HL-60 (cell line): ENCODE results near the gene CEP350.

Experiments used
- DNase-seq, 2 experiments: peaks; one replicate each; pipeline ENCODE4 v3.0.0-alpha.2; 2010 to 2020; ENCODE audit warnings: low read depth in 1 of 2, low spot score in 1 of 2
- H3K27ac ChIP-seq: fragments of 250-450 bp; sonication (Bioruptor Pico); replicated peaks from 2 replicates; pipeline ENCODE4 v1.5.1; 2020; ENCODE audit warnings: mild to moderate bottlenecking, moderate library complexity
- H3K27me3 ChIP-seq: fragments of 250-450 bp; sonication (Bioruptor Pico); 2 replicates; pipeline ENCODE4 v1.5.1; 2021; ENCODE audit warnings: mild to moderate bottlenecking, moderate library complexity; ENCODE audit not compliant: insufficient read depth, poor library complexity, severe bottlenecking
- H3K4me3 ChIP-seq: replicated peaks from 2 replicates; pipeline ENCODE4 v1.5.1; 2011; ENCODE audit warnings: mild to moderate bottlenecking, control low read depth, low read length; ENCODE audit not compliant: insufficient read depth
- GABPA ChIP-seq: IDR thresholded peaks from 2 replicates; pipeline ENCODE4 v1.6.1; 2012; ENCODE audit warnings: low read depth
- POLR2AphosphoS5 ChIP-seq: IDR thresholded peaks from 2 replicates; pipeline ENCODE4 v1.6.1; 2012; ENCODE audit warnings: low read depth
- SPI1 ChIP-seq: IDR thresholded peaks from 2 replicates; pipeline ENCODE4 v1.6.1; 2012; ENCODE audit warnings: low read depth, mild to moderate bottlenecking, borderline replicate concordance
- TF ChIP-seq, protein P1 (sequence below): IDR thresholded peaks from one replicate; pipeline ENCODE4 v1.5.1; 2011; ENCODE audit warnings: low read length, control low read depth, inconsistent platforms; ENCODE audit not compliant: insufficient read depth
- TF ChIP-seq, protein P2 (sequence below): IDR thresholded peaks from 2 replicates; pipeline ENCODE4 v1.6.1; 2012; ENCODE audit warnings: low read depth; ENCODE audit not compliant: insufficient replicate concordance

Gene CEP350

DNA sequence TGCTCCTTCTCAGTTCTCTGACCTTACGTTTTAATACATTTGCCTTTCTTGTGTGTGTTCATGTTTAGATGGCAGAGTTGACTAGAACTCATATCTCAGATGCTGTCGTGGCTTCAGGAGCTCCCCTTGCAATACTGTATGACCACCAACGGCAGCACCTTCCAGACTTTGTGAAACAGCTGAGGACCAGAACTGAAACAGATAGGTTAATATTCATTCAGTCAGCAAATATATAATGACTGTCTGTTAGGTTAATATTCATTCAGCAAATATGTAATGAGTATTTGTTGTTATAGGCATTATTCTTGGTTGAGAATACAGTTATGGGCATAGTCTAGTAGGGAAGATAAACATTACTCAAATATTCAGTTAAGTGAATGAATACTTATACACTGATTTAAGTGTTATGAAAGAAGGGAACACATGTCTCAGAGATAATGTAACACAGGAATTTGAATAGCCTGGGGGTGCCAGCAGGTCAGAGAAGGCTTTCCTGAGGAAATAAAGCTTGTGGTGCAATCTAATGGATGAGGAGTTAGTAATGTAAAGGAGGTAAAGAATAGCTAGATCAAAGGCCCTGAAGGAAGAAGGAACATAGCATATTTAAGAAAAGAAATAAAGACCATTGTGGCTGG lies 88.5 kb downstream of the CEP350 start:
- no peak for DNase-seq
- no peak overlapping the region for H3K27ac ChIP-seq
- TF ChIP-seq, protein P1, sequence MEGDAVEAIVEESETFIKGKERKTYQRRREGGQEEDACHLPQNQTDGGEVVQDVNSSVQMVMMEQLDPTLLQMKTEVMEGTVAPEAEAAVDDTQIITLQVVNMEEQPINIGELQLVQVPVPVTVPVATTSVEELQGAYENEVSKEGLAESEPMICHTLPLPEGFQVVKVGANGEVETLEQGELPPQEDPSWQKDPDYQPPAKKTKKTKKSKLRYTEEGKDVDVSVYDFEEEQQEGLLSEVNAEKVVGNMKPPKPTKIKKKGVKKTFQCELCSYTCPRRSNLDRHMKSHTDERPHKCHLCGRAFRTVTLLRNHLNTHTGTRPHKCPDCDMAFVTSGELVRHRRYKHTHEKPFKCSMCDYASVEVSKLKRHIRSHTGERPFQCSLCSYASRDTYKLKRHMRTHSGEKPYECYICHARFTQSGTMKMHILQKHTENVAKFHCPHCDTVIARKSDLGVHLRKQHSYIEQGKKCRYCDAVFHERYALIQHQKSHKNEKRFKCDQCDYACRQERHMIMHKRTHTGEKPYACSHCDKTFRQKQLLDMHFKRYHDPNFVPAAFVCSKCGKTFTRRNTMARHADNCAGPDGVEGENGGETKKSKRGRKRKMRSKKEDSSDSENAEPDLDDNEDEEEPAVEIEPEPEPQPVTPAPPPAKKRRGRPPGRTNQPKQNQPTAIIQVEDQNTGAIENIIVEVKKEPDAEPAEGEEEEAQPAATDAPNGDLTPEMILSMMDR: no peak
- TF ChIP-seq, protein P2, sequence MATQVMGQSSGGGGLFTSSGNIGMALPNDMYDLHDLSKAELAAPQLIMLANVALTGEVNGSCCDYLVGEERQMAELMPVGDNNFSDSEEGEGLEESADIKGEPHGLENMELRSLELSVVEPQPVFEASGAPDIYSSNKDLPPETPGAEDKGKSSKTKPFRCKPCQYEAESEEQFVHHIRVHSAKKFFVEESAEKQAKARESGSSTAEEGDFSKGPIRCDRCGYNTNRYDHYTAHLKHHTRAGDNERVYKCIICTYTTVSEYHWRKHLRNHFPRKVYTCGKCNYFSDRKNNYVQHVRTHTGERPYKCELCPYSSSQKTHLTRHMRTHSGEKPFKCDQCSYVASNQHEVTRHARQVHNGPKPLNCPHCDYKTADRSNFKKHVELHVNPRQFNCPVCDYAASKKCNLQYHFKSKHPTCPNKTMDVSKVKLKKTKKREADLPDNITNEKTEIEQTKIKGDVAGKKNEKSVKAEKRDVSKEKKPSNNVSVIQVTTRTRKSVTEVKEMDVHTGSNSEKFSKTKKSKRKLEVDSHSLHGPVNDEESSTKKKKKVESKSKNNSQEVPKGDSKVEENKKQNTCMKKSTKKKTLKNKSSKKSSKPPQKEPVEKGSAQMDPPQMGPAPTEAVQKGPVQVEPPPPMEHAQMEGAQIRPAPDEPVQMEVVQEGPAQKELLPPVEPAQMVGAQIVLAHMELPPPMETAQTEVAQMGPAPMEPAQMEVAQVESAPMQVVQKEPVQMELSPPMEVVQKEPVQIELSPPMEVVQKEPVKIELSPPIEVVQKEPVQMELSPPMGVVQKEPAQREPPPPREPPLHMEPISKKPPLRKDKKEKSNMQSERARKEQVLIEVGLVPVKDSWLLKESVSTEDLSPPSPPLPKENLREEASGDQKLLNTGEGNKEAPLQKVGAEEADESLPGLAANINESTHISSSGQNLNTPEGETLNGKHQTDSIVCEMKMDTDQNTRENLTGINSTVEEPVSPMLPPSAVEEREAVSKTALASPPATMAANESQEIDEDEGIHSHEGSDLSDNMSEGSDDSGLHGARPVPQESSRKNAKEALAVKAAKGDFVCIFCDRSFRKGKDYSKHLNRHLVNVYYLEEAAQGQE: no peak
- TF ChIP-seq POLR2AphosphoS5 (no peak), SPI1 (no peak), GABPA (no peak)
- no peak overlapping the region for H3K4me3 ChIP-seq
- no peaks in the 10 kb centered on the region for H3K27me3 ChIP-seq

DNA sequence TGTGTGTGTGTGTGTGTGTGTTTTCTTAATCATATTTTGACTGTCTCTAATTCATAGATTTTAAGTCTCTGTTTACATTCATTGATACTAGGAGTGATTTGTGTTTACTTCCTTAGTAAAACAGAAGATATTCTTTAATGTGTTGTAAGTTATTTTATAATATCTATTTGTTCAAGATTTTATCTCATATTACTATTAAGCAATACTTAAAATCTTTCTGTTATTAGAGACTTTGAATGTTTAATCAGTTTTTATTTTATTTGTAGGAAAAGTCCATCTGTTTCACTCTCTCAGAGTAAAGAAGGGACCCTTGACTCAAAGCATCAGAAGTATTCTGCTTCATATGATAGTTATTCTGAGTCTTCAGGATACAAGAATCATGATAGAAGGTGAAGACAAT lies 89.2 kb downstream of the CEP350 start:
- no peak overlapping the region for H3K27ac ChIP-seq
- H3K4me3 ChIP-seq: no peak overlapping the region

DNA sequence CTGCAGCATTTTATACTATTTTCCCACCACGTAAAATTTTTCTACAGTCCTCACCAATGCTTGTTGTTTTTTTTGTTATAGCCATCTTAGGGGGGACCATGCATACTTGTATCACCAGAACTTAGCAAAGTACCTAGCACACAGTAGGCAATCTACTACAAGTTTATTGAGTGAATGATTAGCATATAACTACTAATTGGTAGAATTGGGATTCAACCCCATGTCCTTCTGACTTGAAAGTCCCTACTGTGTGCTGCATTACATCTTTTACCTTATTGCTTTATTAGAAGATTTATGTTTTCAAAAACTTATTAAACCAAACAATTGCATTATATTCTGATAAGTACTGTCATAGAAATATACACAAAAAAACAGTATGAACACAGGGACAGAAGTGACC lies 92.1 kb downstream of the CEP350 start:
- H3K27me3 ChIP-seq: no peaks in the 10 kb centered on the region
- no peak overlapping the region for H3K4me3 ChIP-seq
- no peak overlapping the region for H3K27ac ChIP-seq
- no peak for DNase-seq
- no peak for TF ChIP-seq SPI1
- TF ChIP-seq, protein P2: no peak
- TF ChIP-seq, protein P1: no peak
- TF ChIP-seq POLR2AphosphoS5: no peak
- no peak for TF ChIP-seq GABPA

More for the DNA sequence above, 89.2 kb downstream of the CEP350 start:
- no peak for DNase-seq
- TF ChIP-seq POLR2AphosphoS5 (no peak), SPI1 (no peak), GABPA (no peak)
- TF ChIP-seq, protein P1: no peak
- TF ChIP-seq, protein P2: no peak
- H3K27me3 ChIP-seq: no peaks in the 10 kb centered on the region
